ENCODE measurements around the gene LDB2. TPM values are rescaled to one million over a fixed set of nuclear protein-coding genes. Genes with fewer than 3 reads are reported as not detected.
A peak's percentile ranks its signal among the peaks of the same experiment; 100 is the strongest.

Gene LDB2
- total RNA-seq, 4 donors from 2014 or later: 16.2 to 31.7 (median 22.4) TPM

GRCh38 chr4:16663307-16663706, 235.1 kb downstream of the LDB2 start:
- Histone ChIP-seq H3K27ac (replicated peaks in 1 of 4) (no peak overlapping the region), H3K9me3 (no peaks in the 10 kb centered on the region), H3K27me3 (no peaks in the 10 kb centered on the region), H3K4me3 (no peak overlapping the region), H3K36me3 (peaks cover 0 to 4% (median 0%) of the 10 kb centered on the region in 4 donors), H3K4me1 (peaks cover 0 to 8% (median under 1%) of the 10 kb centered on the region in 4 donors)
- intact Hi-C loops (cut with DNase I): no loop called here
- 90% methylated on average over 4 of the region's 4 CpGs for WGBS
- TF ChIP-seq, protein P1, sequence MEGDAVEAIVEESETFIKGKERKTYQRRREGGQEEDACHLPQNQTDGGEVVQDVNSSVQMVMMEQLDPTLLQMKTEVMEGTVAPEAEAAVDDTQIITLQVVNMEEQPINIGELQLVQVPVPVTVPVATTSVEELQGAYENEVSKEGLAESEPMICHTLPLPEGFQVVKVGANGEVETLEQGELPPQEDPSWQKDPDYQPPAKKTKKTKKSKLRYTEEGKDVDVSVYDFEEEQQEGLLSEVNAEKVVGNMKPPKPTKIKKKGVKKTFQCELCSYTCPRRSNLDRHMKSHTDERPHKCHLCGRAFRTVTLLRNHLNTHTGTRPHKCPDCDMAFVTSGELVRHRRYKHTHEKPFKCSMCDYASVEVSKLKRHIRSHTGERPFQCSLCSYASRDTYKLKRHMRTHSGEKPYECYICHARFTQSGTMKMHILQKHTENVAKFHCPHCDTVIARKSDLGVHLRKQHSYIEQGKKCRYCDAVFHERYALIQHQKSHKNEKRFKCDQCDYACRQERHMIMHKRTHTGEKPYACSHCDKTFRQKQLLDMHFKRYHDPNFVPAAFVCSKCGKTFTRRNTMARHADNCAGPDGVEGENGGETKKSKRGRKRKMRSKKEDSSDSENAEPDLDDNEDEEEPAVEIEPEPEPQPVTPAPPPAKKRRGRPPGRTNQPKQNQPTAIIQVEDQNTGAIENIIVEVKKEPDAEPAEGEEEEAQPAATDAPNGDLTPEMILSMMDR (IDR thresholded peaks at IDR 0.05): no peak
- TF ChIP-seq POLR2AphosphoS5 (IDR thresholded peaks at IDR 0.05) (no peak), EP300 (IDR thresholded peaks at IDR 0.05) (no peak), POLR2A (IDR thresholded peaks at IDR 0.05; ENCODE audit: low read depth) (no peak)
- DNase-seq (ENCODE audit: extremely low spot score): no peak

DNA sequence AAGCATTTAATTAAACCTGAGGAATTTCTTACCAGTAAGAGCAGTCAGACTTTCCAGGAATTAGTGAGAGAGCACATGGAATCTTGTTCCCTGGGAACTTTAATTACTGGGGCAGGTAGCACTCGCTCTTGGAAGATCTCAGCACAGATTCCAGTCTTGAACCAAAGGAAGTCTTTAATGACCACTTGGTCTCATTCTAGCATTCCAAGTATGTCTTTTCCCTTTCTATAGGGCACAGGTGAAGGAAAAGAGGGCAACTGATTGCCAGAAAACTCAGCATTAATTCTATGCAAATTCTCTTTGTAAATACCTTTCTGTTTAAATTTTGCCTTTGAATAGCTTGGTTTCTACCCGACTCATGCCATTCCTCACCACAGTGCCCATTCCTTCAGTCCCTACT, 236.6 kb downstream of the LDB2 start:
- no peak for TF ChIP-seq POLR2A (IDR thresholded peaks at IDR 0.05; ENCODE audit: low read depth)
- TF ChIP-seq, protein P1 (IDR thresholded peaks at IDR 0.05): no peak
- no peak for TF ChIP-seq EP300 (IDR thresholded peaks at IDR 0.05)
- TF ChIP-seq POLR2AphosphoS5 (IDR thresholded peaks at IDR 0.05): no peak
- peak; percentile 17 for DNase-seq (ENCODE audit: extremely low spot score)
- no peaks in the 10 kb centered on the region for H3K36me3 ChIP-seq
- H3K27me3 ChIP-seq: no peaks in the 10 kb centered on the region
- intact Hi-C loops (cut with DNase I): no loop called here
- H3K4me1 ChIP-seq: peaks cover 0 to 8% (median 0%) of the 10 kb centered on the region in 4 donors
- no peak overlapping the region for H3K4me3 ChIP-seq
- H3K27ac ChIP-seq (replicated peaks in 1 of 4): no peak overlapping the region
- H3K9me3 ChIP-seq: no peaks in the 10 kb centered on the region
- whole genome bisulfite sequencing: 93% methylated on average over 2 of the region's 2 CpGs

GRCh38 chr4:16660656-16661055, 237.8 kb downstream of the LDB2 start:
- intact Hi-C loops (cut with DNase I): no loop called here
- Histone ChIP-seq H3K36me3 (no peaks in the 10 kb centered on the region), H3K27me3 (no peaks in the 10 kb centered on the region), H3K27ac (replicated peaks in 1 of 4) (no peak overlapping the region), H3K9me3 (no peaks in the 10 kb centered on the region), H3K4me3 (no peak overlapping the region), H3K4me1 (peaks cover 0 to 8% (median 0%) of the 10 kb centered on the region in 4 donors)
- TF ChIP-seq POLR2A (IDR thresholded peaks at IDR 0.05; ENCODE audit: low read depth) (no peak), POLR2AphosphoS5 (IDR thresholded peaks at IDR 0.05) (no peak)
- 98% methylated on average over 2 of the region's 2 CpGs for WGBS
- DNase-seq (ENCODE audit: extremely low spot score): peak; percentile 3

- Histone ChIP-seq H3K27ac (replicated peaks in 1 of 4) (no peak overlapping the region), H3K9me3 (no peaks in the 10 kb centered on the region), H3K4me1 (peaks cover 0 to 8% (median 0%) of the 10 kb centered on the region in 4 donors), H3K27me3 (no peaks in the 10 kb centered on the region), H3K36me3 (no peaks in the 10 kb centered on the region), H3K4me3 (no peak overlapping the region)
- WGBS: 87% methylated on average over 3 of the region's 3 CpGs
- DNase-seq (ENCODE audit: extremely low spot score): peak; percentile 12
- intact Hi-C loops (cut with DNase I): no loop called here
- TF ChIP-seq POLR2A (IDR thresholded peaks at IDR 0.05; ENCODE audit: low read depth) (no peak), EP300 (IDR thresholded peaks at IDR 0.05) (no peak), POLR2AphosphoS5 (IDR thresholded peaks at IDR 0.05) (no peak)
- TF ChIP-seq, protein P1 (IDR thresholded peaks at IDR 0.05): no peak
Measured at GRCh38 chr4:16659694-16660093, 238.8 kb downstream of the LDB2 start.

GRCh38 chr4:16659079-16659478, 239.4 kb downstream of the LDB2 start:
- Histone ChIP-seq H3K4me3 (no peak overlapping the region), H3K4me1 (peaks cover 1 to 12% (median 4%) of the 10 kb centered on the region in 4 donors), H3K9me3 (no peaks in the 10 kb centered on the region), H3K36me3 (no peaks in the 10 kb centered on the region), H3K27me3 (no peaks in the 10 kb centered on the region), H3K27ac (replicated peaks in 1 of 4) (no peak overlapping the region)
- peak; percentile 26 for DNase-seq (ENCODE audit: extremely low spot score)
- 55% methylated on average over 6 of the region's 6 CpGs for WGBS
- intact Hi-C loops (cut with DNase I): no loop called here
- TF ChIP-seq EP300 (IDR thresholded peaks at IDR 0.05): no peak
- TF ChIP-seq POLR2AphosphoS5 (IDR thresholded peaks at IDR 0.05): no peak
- no peak for TF ChIP-seq POLR2A (IDR thresholded peaks at IDR 0.05; ENCODE audit: low read depth)
- TF ChIP-seq, protein P1 (IDR thresholded peaks at IDR 0.05): no peak
